Jurkat, Clone E6-1 (cell line): Measurements from ENCODE around the gene LMNA.

Source experiments
- DNase-seq: peaks from one replicate; pipeline ENCODE4 v3.0.0-alpha.2; 2011; ENCODE audit warnings: low read depth, low spot score
- H3K4me3 ChIP-seq: 2 replicates; pipeline ENCODE4 v1.5.1; 2011; ENCODE audit warnings: mild to moderate bottlenecking, low read length, control low read depth, moderate library complexity

Gene LMNA

DNA sequence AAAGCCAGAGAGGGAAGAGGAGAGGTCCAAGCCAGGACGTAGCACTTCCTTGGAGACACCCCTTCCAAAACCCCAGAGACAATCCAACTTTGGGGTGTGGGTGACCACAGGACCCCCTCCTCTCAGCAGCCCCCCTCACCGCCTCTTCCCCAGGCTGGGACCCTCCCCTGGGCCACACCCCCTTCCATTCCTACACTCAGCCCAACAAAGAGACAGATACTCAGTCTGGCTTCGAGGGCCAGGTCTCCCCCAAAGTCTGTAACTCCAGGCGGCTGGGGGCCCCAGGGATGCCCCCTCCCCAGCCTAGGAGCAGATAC is 33.7 kb upstream of the LMNA start:
- no peak for DNase-seq
- H3K4me3 ChIP-seq: peak overlapping the region; percentile 77

GRCh38 chr1:156081180-156081916 is 33.2 kb upstream of the LMNA start:
- no peak for DNase-seq
- peak overlapping the region; percentile 77 for H3K4me3 ChIP-seq

- DNase-seq: no peak
Observed at GRCh38 chr1:156081917-156082308, 32.6 kb upstream of the LMNA start.

DNA sequence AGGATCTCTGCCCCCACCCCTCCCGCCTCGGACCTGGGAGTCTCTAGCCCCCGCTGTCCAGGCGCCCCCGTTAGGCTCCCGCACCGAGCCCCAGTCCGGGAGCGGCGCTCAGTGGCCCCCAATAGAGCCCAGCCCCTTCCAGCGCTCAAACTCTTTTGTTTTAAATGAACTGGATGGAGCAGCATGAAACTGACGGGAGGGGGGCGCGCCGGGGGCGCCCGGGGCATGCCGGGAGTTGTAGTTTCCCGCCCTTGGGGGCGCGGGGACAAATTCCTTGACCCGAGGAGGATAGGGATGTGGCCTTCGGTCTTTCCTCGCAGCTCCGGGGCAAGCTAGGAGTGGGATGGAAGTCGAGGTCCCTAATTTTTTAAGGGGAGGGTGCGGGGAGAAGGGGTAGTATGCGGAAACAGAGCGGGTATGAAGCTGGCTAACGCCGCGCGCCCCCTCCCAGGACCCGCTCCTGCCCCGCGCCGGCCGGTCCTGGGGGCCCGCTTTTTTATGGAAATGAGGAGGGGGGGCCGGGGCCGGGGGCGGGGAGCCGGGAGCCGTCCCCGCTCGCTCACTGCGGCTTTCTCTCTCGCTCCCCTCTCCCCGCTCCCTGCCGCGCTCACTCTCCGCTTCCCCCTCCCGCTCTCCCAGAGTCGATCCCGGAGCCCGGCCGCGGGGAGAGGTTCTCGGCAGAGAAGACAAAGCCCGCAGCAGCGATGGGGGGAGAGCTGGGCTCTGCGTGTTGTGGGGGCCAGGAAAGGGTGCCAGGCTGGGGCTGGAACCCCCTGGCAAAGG is 32.0 kb upstream of the LMNA start, which contains the start of gene MEX3A:
Gene MEX3A, minus strand, starts transcription at position 157 of the 783 bp plus-strand sequence. CDS start 467 bp downstream, outside the sequence.
- peak within 1 kb of the TSS; percentile 77 for H3K4me3 ChIP-seq
- peak; percentile 54 for DNase-seq

More at GRCh38 chr1:156081917-156082308, 32.6 kb upstream of the LMNA start:
- H3K4me3 ChIP-seq: peak overlapping the region; percentile 77

DNA sequence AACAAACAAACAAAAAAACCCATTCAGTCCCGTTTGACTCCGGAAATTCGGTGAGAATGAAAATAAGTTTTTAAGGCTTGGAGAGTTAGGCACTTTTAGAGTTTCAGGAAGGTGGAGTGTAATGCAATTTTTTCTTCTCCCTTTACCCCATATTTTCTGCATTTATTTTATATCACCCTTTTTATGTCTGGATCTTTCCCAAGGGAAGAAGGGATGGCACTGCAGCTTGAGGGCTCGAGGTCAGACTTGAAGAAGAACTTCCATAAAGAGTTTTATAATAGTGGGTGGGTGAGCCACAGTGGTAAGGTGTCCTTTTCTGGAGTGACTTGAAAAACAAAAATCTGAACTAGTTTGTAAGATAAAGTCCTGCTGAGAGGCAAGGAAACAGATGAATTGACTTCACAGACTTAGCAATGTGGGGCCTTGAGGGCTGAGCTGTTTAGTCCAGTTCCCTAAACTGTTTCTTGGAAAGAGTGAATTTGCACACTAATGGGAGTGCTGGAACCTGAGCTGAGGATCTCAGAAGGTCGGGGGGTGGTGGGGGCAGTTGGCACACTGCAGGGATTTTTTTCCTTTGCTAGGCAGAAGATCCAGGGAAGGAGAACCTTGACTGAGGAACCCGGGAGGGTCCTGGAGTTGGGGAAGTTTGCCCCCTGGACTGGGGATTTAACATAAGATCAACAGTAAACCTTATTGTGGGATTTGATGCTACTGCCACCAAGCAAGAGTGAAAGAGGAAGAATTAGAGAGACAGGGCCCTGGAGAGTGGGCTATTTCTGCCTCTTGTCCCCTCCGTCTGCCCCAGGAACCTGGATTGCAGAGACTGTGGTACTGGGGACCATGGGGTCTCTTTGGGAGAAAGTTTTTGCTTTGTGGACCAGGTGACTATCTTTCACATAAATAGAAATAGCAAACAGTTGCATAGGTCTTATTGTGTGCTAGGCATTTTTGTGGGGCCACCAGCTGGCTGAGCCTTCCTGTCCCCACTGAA is 30.4 kb upstream of the LMNA start:
- no peak overlapping the region for H3K4me3 ChIP-seq
- no peak for DNase-seq

DNA sequence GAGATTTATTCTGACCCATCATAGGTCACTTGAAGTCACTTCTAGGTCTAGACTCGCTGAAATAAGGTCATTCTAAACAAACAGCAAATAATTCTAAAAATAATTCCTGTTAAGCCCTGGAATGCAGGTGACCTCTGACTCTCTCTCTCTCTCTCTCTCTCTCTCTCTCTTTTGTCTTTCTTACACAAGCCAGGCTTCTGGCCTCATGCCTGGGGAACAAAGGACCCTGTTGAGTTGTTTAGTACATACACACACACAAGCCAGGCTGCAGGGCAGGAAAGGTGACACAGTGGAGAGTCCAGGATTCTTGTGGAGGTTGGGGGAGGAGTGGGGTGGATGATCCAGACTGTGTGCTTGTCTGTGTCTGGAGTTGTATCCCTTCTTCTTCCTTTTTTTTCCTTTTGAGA is 28.3 kb upstream of the LMNA start:
- DNase-seq: no peak
- H3K4me3 ChIP-seq: no peak overlapping the region

GRCh38 chr1:156089704-156090103 is 24.8 kb upstream of the LMNA start:
- H3K4me3 ChIP-seq: no peak overlapping the region

DNA sequence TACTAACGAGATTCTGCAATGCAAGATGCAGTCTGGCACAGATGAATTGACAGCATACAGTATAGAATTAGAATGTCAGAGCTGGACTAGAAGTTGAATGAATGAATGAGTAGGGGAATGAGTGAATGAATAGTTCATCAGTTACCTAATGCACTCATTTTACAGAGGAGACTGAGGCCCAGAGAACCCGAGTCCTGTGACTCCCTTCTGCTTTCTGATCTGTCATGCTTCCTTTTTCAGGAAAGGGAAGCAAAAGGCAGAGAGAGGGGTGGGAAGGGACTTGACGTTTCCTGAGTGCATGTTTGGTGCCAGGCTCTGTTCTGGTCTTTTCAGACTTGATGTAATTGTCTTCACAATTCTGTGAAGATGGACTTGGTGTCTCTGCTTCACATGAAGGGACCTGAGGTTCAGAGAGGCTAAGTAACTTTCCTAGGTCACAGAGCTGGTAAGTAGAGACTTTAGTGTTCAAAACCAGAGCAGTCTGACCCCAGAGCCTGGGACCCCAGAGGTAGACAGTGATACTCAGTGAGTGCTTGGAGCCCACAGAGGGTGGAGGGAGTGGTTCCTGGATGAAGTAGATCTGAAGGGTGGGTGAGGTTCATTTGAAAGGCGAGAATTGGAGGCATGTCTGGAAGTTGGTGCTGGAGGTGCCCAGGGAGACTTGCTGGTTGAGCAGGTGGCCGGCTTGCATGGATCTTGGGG is 24.2 kb upstream of the LMNA start:
- no peak overlapping the region for H3K4me3 ChIP-seq
- no peak for DNase-seq

More at GRCh38 chr1:156089704-156090103, 24.8 kb upstream of the LMNA start:
- no peak for DNase-seq

DNA sequence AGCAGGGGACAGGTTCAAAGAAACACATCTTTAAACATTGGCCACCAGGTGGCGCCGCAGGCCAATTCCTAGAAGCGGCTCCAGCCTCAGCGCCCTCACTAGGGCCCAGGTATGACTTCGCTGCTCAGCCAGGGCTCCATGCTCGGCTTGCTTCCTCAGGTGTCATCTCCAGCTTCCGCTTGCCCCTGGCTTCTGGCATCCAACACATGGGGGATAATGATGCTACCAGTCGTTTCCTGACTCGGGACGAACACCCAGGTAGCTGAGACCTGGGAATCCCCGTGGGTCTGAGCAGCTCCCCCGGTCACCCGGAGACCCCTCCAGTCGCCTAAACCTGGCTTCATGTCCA is 23.7 kb upstream of the LMNA start:
- peak; percentile 76 for DNase-seq
- H3K4me3 ChIP-seq: no peak overlapping the region

- DNase-seq: no peak
- H3K4me3 ChIP-seq: no peak overlapping the region
Observed at GRCh38 chr1:156091610-156092009, 22.9 kb upstream of the LMNA start.

GRCh38 chr1:156095906-156096508 is 18.5 kb upstream of the LMNA start:
- DNase-seq: no peak
- no peak overlapping the region for H3K4me3 ChIP-seq

- no peak overlapping the region for H3K4me3 ChIP-seq
Observed at GRCh38 chr1:156096640-156097391, 17.7 kb upstream of the LMNA start.

GRCh38 chr1:156097499-156098178 is 16.9 kb upstream of the LMNA start:
- no peak overlapping the region for H3K4me3 ChIP-seq

More at GRCh38 chr1:156096640-156097391, 17.7 kb upstream of the LMNA start:
- peak; percentile 72 for DNase-seq

DNA sequence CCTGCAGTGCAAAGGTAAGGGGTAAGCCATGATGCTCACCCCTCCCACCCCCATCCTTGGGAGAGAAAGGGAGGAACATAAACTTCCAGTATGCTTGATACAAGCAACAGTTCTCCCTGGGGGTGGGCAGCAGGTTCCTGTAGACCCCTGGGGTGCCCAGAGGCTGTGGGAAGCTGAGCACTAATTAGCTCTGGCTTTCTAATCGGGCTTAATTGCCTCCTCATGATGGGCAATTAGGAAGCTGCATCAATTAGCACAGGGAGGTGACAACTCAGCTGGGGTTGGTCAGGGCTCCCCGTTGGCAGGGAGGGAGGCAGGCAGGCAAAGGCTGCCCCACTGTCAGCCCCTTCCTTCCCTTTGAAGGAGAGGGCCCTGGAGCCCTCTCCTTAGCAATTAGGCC is 15.7 kb upstream of the LMNA start:
- no peak overlapping the region for H3K4me3 ChIP-seq
- no peak for DNase-seq

More at GRCh38 chr1:156097499-156098178, 16.9 kb upstream of the LMNA start:
- DNase-seq: no peak

- no peak for DNase-seq
- H3K4me3 ChIP-seq: no peak overlapping the region
Observed at GRCh38 chr1:156099282-156099681, 15.2 kb upstream of the LMNA start.

- H3K4me3 ChIP-seq: no peak overlapping the region
- DNase-seq: no peak
Observed at GRCh38 chr1:156100205-156100995, 14.1 kb upstream of the LMNA start.
